ENCODE data around the gene FIBCD1. TPM values are rescaled to one million over a fixed set of nuclear protein-coding genes. Genes with fewer than 3 reads are reported as not detected.

FIBCD1 gene
- total and polyA plus RNA-seq, 9 donors = 0.04 to 0.13 (median 0.08) TPM; not detected in 5

DNA sequence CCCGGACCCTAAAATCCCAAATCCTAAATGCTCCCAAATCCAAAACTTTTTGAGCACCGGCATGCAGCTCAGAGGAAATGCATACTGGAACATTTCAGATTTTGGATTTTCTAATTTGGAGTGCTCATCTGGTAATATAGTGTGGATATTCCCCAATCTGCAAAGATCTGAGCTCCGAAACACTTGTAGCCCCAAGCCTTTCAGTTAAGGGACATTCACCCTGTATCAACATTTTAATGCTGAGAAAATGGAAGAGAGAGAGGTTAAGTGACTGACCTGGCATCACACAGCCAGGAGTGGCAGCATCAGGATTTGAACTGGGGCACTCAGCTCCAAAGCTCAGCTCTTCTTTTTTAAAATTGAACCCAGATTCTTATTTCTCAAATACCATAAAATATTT is 73.1 kb downstream of the FIBCD1 start:
- no peak for DNase-seq
- no peak overlapping the region for H3K4me3 ChIP-seq (ENCODE audit: low read length)
- no peaks in the 10 kb centered on the region for H3K9me3 ChIP-seq (replicated peaks; ENCODE audit: control insufficient read depth, low read depth, low read length)
- H3K27me3 ChIP-seq (ENCODE audit: control insufficient read depth, insufficient read depth, low read length) = no peaks in the 10 kb centered on the region
- no peak overlapping the region for H3K27ac ChIP-seq (ENCODE audit: low read length)
- peaks cover 13% of the 10 kb centered on the region for H3K4me1 ChIP-seq (ENCODE audit: control insufficient read depth, insufficient read depth, low read length)
- WGBS (ENCODE audit: insufficient coverage) = 100% methylated on average over 1 of the region's 3 CpGs
- peaks cover 56% of the 10 kb centered on the region for H3K36me3 ChIP-seq (ENCODE audit: control insufficient read depth, insufficient read depth, low read length)

DNA sequence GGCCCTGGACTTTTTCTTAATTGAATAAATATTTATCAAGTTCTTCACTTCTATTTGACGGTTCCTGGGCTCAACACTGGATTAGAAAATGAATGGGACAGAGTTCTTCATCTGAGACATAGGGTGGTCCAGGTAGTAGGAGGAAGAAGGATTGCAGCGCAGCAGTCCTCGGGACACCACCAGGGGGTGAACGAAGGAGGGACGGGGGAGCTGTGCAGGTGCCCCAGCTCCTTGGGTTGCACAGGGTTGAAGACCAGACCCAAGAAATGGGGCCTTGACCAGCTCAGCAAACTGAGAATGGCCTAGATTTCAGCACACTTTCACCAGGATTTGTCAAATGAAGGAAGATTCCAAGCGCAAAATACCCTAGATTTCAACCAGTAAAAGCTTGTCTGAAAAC is 74.5 kb downstream of the FIBCD1 start:
- Histone ChIP-seq H3K4me3 (ENCODE audit: low read length) (no peak overlapping the region), H3K9me3 (replicated peaks; ENCODE audit: control insufficient read depth, low read depth, low read length) (no peaks in the 10 kb centered on the region), H3K27ac (ENCODE audit: low read length) (no peak overlapping the region), H3K4me1 (ENCODE audit: control insufficient read depth, insufficient read depth, low read length) (peaks cover 23% of the 10 kb centered on the region), H3K27me3 (ENCODE audit: control insufficient read depth, insufficient read depth, low read length) (no peaks in the 10 kb centered on the region), H3K36me3 (ENCODE audit: control insufficient read depth, insufficient read depth, low read length) (peaks cover 49% of the 10 kb centered on the region)
- DNase-seq = no peak
- 77% methylated on average over 4 of the region's 6 CpGs for WGBS (ENCODE audit: insufficient coverage)

DNA sequence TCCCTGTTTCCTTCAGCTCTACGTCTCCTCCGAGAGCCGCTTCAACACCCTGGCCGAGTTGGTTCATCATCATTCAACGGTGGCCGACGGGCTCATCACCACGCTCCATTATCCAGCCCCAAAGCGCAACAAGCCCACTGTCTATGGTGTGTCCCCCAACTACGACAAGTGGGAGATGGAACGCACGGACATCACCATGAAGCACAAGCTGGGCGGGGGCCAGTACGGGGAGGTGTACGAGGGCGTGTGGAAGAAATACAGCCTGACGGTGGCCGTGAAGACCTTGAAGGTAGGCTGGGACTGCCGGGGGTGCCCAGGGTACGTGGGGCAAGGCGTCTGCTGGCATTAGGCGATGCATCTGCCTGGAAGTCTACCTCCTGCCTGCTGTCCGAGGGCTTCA is 76.3 kb downstream of the FIBCD1 start:
- H3K4me3 ChIP-seq (ENCODE audit: low read length) = no peak overlapping the region
- no peak for DNase-seq
- no peaks in the 10 kb centered on the region for H3K27me3 ChIP-seq (ENCODE audit: control insufficient read depth, insufficient read depth, low read length)
- no peak overlapping the region for H3K27ac ChIP-seq (ENCODE audit: low read length)
- H3K36me3 ChIP-seq (ENCODE audit: control insufficient read depth, insufficient read depth, low read length) = peaks cover 52% of the 10 kb centered on the region
- H3K4me1 ChIP-seq (ENCODE audit: control insufficient read depth, insufficient read depth, low read length) = peaks cover 39% of the 10 kb centered on the region
- 72% methylated on average over 12 of the region's 23 CpGs for WGBS (ENCODE audit: insufficient coverage)
- H3K9me3 ChIP-seq (replicated peaks; ENCODE audit: control insufficient read depth, low read depth, low read length) = no peaks in the 10 kb centered on the region

DNA sequence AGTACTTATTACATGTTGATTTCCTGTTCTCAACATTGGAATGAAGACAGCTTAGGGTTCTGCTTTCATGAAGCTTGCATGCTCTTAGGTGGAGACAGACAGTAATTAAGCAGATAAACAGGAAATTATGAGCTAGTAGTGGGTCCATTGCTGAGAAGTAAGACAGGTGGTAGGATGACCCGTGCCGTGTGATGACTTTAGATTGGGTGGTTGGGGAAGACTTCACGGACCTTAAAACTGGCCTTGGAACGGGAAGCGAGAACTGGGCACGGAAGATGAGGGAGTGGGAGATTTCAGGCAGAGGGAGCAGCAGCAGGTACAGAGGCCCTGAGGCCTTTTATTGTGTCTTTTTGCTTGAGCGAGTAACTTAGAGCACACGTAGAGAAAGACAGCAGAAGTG is 76.8 kb downstream of the FIBCD1 start:
- peaks cover 52% of the 10 kb centered on the region for H3K36me3 ChIP-seq (ENCODE audit: control insufficient read depth, insufficient read depth, low read length)
- no peaks in the 10 kb centered on the region for H3K27me3 ChIP-seq (ENCODE audit: control insufficient read depth, insufficient read depth, low read length)
- H3K4me1 ChIP-seq (ENCODE audit: control insufficient read depth, insufficient read depth, low read length) = peaks cover 42% of the 10 kb centered on the region
- 62% methylated on average over 8 of the region's 8 CpGs for WGBS (ENCODE audit: insufficient coverage)
- no peak overlapping the region for H3K4me3 ChIP-seq (ENCODE audit: low read length)
- DNase-seq = no peak
- no peak overlapping the region for H3K27ac ChIP-seq (ENCODE audit: low read length)
- no peaks in the 10 kb centered on the region for H3K9me3 ChIP-seq (replicated peaks; ENCODE audit: control insufficient read depth, low read depth, low read length)

DNA sequence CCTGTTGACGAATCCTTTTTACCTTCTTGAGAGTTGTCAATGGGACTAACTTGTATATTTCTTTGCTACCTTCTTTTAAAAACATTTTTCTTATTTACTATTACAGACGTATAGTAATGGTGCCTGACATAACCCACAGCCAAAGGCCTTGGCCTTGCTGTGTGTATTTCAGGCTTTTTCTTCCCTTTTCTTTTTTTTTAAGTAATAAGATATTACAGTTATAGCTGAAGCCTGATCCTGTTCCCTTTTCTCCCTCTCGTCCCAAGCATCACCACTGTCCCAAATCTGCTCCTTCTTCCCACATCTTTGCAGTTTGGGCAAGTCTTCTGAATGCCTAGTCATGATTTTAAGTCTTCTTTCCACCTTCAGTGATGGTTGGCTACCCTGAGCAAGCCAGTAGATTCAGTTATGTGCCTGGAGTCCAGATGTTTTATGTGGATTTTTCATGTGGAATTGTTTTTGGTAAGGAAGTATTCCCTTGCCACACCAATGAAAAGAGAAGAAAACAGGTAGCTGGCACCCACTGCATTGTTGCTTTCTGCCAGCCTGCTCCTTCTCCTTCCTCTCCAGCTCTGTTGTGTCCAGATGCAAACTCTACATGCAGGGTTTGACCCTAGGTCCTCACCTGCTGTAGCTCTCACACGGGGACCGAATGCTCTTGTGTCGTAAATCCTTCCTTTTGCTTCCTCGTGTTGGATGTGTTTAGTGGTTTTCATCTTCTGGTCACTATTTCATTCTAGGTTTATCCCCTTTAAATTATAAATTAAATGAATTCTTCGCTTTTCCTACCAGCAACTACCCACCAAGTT is 77.5 kb downstream of the FIBCD1 start:
- peaks cover 53% of the 10 kb centered on the region for H3K36me3 ChIP-seq (ENCODE audit: control insufficient read depth, insufficient read depth, low read length)
- H3K27me3 ChIP-seq (ENCODE audit: control insufficient read depth, insufficient read depth, low read length) = no peaks in the 10 kb centered on the region
- no peak for DNase-seq
- peak overlapping the region; percentile 77 for H3K27ac ChIP-seq (ENCODE audit: low read length)
- no peaks in the 10 kb centered on the region for H3K9me3 ChIP-seq (replicated peaks; ENCODE audit: control insufficient read depth, low read depth, low read length)
- H3K4me3 ChIP-seq (ENCODE audit: low read length) = no peak overlapping the region
- H3K4me1 ChIP-seq (ENCODE audit: control insufficient read depth, insufficient read depth, low read length) = peaks cover 42% of the 10 kb centered on the region
- no CpG with 5 or more reads among the region's 8 CpGs for WGBS (ENCODE audit: insufficient coverage)

DNA sequence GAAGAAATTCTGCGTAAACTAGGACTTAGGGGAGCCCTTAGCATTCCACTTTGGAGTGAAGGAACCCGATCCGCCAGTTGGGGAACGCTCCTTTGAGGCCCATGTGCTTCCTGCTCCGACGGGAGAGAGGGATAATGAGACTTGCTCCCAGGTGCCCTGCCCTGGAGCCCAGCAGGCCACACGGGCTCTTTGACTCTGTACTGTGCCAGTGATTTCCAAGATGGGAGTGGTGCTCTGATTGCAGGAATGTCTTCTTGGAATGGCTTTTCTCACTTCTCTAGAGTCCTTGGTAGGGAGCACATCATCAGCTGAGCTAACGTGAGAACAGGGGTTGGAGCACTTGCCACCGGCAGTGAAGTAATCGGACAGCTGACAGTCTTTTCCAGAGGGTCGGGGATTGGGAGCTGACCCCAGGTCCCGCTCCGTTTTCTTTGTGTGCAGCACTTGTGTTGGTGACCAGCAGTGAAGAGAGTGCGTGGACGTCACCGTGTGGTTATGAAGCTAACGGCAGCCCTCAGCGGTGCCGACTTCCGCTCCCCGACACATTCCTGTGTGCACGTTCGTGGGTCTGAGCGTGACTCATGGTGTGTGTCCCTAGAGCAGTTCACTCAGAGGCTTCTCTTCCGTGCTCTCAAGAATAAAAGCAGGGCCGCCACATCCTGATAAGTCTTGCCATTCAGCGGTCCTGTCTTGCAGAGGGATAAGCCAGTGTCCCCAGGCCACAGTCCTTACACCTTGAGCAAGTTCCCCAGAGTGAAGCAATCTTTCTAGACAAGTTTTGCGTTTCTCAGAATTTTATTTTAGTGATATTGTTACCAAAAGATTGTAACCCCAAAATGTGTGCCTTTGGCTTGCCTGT is 78.4 kb downstream of the FIBCD1 start:
- H3K27ac ChIP-seq (ENCODE audit: low read length) = peak overlapping the region; percentile 77
- H3K4me3 ChIP-seq (ENCODE audit: low read length) = no peak overlapping the region
- H3K36me3 ChIP-seq (ENCODE audit: control insufficient read depth, insufficient read depth, low read length) = peaks cover 54% of the 10 kb centered on the region

DNA sequence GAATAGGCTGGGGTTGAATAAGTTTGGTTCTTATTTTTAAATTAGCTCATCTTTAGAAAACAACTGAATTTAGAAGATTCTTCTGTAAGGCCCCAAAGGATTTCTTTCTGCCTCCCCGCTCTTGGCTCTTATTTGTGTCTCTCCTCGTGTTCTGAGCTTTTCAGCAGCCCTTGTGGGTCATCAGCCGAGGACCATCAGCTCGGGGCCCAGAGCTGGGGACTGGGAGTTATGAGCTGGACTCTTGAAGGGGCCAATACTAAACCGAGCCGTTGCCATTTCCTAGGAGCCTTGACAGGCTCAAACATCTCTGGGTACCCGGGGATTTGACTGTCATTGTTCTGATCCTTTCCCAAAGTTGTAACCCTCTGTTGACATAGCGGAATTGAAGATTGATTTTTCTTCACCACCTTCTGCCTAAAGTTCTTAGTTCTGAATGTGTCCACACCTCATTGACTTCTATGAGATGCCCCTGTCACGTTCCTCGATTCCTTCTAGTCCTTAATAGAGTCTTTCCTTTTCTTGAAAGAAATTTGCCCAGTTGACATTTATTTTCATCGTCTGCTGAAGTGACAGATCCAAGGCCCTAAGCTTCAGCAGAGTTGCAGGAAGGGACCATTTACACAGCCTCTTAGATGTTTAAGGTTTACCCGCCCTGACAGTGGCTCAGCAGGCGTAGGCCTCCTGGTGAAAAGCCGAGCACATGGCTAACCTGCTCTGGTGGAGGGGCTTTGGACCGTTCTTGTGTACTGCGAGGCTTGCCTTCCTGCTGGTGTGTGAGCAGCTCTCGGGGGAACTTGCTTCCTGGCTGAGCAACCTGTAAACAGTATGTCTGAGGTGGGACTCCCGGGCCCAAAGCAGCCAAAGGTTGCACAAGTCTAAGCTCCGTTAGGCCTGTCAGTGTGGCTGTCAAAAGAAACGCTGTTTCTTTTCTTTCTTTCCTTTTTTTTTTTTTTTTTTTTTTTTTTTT is 80.0 kb downstream of the FIBCD1 start:
- WGBS (ENCODE audit: insufficient coverage) = 34% methylated on average over 16 of the region's 20 CpGs
- DNase-seq = peak; percentile 81
- Histone ChIP-seq H3K4me3 (ENCODE audit: low read length) (no peak overlapping the region), H3K9me3 (replicated peaks; ENCODE audit: control insufficient read depth, low read depth, low read length) (no peaks in the 10 kb centered on the region), H3K27me3 (ENCODE audit: control insufficient read depth, insufficient read depth, low read length) (no peaks in the 10 kb centered on the region), H3K36me3 (ENCODE audit: control insufficient read depth, insufficient read depth, low read length) (peaks cover 57% of the 10 kb centered on the region), H3K4me1 (ENCODE audit: control insufficient read depth, insufficient read depth, low read length) (peaks cover 42% of the 10 kb centered on the region), H3K27ac (ENCODE audit: low read length) (peak overlapping the region; percentile 81)

More for the DNA sequence above, 78.4 kb downstream of the FIBCD1 start:
- 17% methylated on average over 27 of the region's 28 CpGs for WGBS (ENCODE audit: insufficient coverage)
- DNase-seq = peak; percentile 94
- Histone ChIP-seq H3K9me3 (replicated peaks; ENCODE audit: control insufficient read depth, low read depth, low read length) (no peaks in the 10 kb centered on the region), H3K4me1 (ENCODE audit: control insufficient read depth, insufficient read depth, low read length) (peaks cover 42% of the 10 kb centered on the region), H3K27me3 (ENCODE audit: control insufficient read depth, insufficient read depth, low read length) (no peaks in the 10 kb centered on the region)

DNA sequence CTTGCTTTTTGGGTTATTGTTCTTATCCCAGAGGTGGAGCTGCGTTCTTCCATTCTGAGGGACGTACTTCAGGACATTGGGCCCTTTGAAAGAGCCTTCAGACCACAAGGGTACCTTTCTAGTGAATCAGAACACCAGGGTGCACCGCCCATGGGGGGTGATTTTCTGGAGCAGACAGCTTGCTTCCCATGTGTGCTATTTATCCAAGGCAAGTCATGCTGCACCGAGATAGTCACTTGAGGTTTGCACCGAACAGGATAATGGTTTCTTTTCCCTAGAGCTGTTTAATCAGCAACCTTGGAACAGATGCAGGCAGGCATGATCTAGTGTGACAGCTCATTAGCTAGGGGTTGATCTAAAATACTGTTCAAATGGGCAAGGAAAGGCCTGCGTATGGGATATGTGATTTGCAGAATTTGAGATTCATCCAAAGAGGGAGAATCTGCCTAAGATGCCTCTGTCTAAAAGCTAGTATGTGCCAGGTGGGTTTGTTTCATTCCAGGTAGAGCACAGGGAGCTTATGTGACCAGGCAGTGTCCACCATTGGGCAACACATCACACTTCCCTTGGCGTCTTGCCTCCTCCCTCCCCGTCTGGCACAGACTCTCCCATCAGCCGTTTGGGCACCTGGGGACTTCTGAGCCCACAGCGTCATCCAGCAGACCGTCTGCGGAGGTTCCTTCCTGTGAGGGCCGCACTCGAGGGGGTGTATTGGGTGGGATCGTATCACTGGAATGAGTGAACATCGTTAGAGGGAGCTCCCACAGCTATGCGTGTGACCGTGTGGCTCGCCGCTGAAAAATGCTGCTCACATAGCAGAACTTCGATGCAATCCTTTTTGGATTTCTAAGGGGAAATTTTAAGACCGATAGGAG is 80.9 kb downstream of the FIBCD1 start:
- peaks cover 52% of the 10 kb centered on the region for H3K36me3 ChIP-seq (ENCODE audit: control insufficient read depth, insufficient read depth, low read length)
- H3K4me1 ChIP-seq (ENCODE audit: control insufficient read depth, insufficient read depth, low read length) = peaks cover 39% of the 10 kb centered on the region
- no peak overlapping the region for H3K4me3 ChIP-seq (ENCODE audit: low read length)
- no peaks in the 10 kb centered on the region for H3K27me3 ChIP-seq (ENCODE audit: control insufficient read depth, insufficient read depth, low read length)
- no peaks in the 10 kb centered on the region for H3K9me3 ChIP-seq (replicated peaks; ENCODE audit: control insufficient read depth, low read depth, low read length)
- peak; percentile 81 for DNase-seq
- 30% methylated on average over 20 of the region's 22 CpGs for WGBS (ENCODE audit: insufficient coverage)
- peak overlapping the region; percentile 81 for H3K27ac ChIP-seq (ENCODE audit: low read length)

DNA sequence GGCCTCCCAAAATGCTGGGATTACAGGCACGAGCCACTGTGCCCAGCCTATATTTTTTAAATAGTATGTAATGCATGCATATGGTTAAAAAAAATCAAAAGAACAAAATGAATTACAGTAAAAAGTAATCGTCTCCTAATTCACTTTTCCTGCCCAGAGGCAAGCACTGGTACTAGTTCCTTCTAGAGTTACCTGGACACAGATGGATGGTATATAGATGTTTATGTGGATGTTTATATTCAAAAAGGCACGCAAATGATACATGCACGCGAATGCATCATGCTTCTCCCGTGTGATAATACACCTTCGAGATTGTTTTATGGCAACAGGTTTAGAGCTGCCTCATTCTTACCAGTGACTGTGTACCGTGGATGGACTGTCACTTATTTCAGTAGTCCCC is 82.6 kb downstream of the FIBCD1 start:
- peaks cover 38% of the 10 kb centered on the region for H3K36me3 ChIP-seq (ENCODE audit: control insufficient read depth, insufficient read depth, low read length)

More for the DNA sequence above, 82.6 kb downstream of the FIBCD1 start:
- H3K9me3 ChIP-seq (replicated peaks; ENCODE audit: control insufficient read depth, low read depth, low read length) = no peaks in the 10 kb centered on the region
- H3K27me3 ChIP-seq (ENCODE audit: control insufficient read depth, insufficient read depth, low read length) = no peaks in the 10 kb centered on the region
- H3K4me1 ChIP-seq (ENCODE audit: control insufficient read depth, insufficient read depth, low read length) = peaks cover 35% of the 10 kb centered on the region
- 97% methylated on average over 4 of the region's 8 CpGs for WGBS (ENCODE audit: insufficient coverage)
- no peak overlapping the region for H3K27ac ChIP-seq (ENCODE audit: low read length)
- H3K4me3 ChIP-seq (ENCODE audit: low read length) = no peak overlapping the region
- DNase-seq = no peak

Measured in muscle of leg (tissue), 11 donors.